Measurements from ENCODE around the gene RBM24.
"Not testable (repeated sequence)": the region's sequence is repeated elsewhere in the genome, so short reads cannot be mapped to it uniquely, and the experiment has no call there.

Gene RBM24

GRCh38 chr6:17299222-17299621, 18.1 kb downstream of the RBM24 start:
- no peak for TF ChIP-seq CTCF (conservative IDR thresholded peaks at IDR 0.05; ENCODE audit: low read length)
- H3K4me3 ChIP-seq (ENCODE audit: low read length): no peak overlapping the region
- no peak for DNase-seq (ENCODE audit: low read depth)

GRCh38 chr6:17299750-17300149, 18.6 kb downstream of the RBM24 start:
- H3K4me3 ChIP-seq (ENCODE audit: low read length): no peak overlapping the region
- TF ChIP-seq CTCF (conservative IDR thresholded peaks at IDR 0.05; ENCODE audit: low read length): no peak
- DNase-seq (ENCODE audit: low read depth): no peak

GRCh38 chr6:17300637-17301036, 19.5 kb downstream of the RBM24 start:
- no peak overlapping the region for H3K4me3 ChIP-seq (ENCODE audit: low read length)
- TF ChIP-seq CTCF (conservative IDR thresholded peaks at IDR 0.05; ENCODE audit: low read length): no peak
- no peak for DNase-seq (ENCODE audit: low read depth)

GRCh38 chr6:17303444-17303843, 22.3 kb downstream of the RBM24 start:
- no peak overlapping the region for H3K4me3 ChIP-seq (ENCODE audit: low read length)
- no peak for TF ChIP-seq CTCF (conservative IDR thresholded peaks at IDR 0.05; ENCODE audit: low read length)
- DNase-seq (ENCODE audit: low read depth): no peak

GRCh38 chr6:17305219-17306001, 24.2 kb downstream of the RBM24 start:
- DNase-seq (ENCODE audit: low read depth): peak; percentile 62
- H3K4me3 ChIP-seq (ENCODE audit: low read length): no peak overlapping the region
- TF ChIP-seq CTCF (conservative IDR thresholded peaks at IDR 0.05; ENCODE audit: low read length): no peak

GRCh38 chr6:17311595-17312311, 30.6 kb downstream of the RBM24 start:
- TF ChIP-seq CTCF (conservative IDR thresholded peaks at IDR 0.05; ENCODE audit: low read length): no peak
- H3K4me3 ChIP-seq (ENCODE audit: low read length): no peak overlapping the region
- peak; percentile 57 for DNase-seq (ENCODE audit: low read depth)

GRCh38 chr6:17313238-17313637, 32.1 kb downstream of the RBM24 start:
- DNase-seq (ENCODE audit: low read depth); H3K4me3 ChIP-seq (ENCODE audit: low read length): not testable (repeated sequence)

Measured in AG10803 (cell line).